IMR-90 (cell line): ENCODE results near the gene SPTLC3. TPM values are rescaled to one million over a fixed set of nuclear protein-coding genes. Genes with fewer than 3 reads are reported as not detected.

ENCODE experiments used
- ATAC-seq: fragments of 200-7000 bp; cut with Tn5 transposase; 2 replicates; pipeline ENCODE4 v1.9.1; 2020; ENCODE audit warnings: low read depth, mild to moderate bottlenecking, moderate library complexity
- BruUV-seq: library from RNA; stranded (reverse); fragments of 400-500 nt; replicated peaks from 2 replicates; lab custom pipeline; 2021; lab: Mats Ljungman, UMichigan
- CTCF ChIA-PET: fragments of 300-600 bp; formaldehyde crosslinking; extraction: SDS; loops from one replicate; lab custom pipeline; 2021; ENCODE audit warnings: antibody characterized with exemption; lab: Yijun Ruan, JAX
- POLR2A ChIA-PET: fragments of 300-600 bp; sonication (Branson Sonifier 250); formaldehyde crosslinking; loops from one replicate; lab custom pipeline; 2022; ENCODE audit warnings: antibody characterized with exemption; ENCODE audit not compliant: unreplicated experiment; lab: Charles Lee
- DNase-seq: peaks from one replicate; pipeline ENCODE4 v3.0.0; 2013
- H2AFZ ChIP-seq: replicated peaks from 2 replicates; pipeline ENCODE3; 2013; ENCODE audit warnings: low read length, mild to moderate bottlenecking; ENCODE audit not compliant: poor library complexity
- H2AK5ac ChIP-seq: 2 replicates; pipeline ENCODE4 v1.6.1; 2013; ENCODE audit warnings: low read depth, low read length, inconsistent platforms
- H2AK9ac ChIP-seq: replicated peaks from 2 replicates; pipeline ENCODE3; 2013; ENCODE audit warnings: mild to moderate bottlenecking, low read depth, low read length, moderate library complexity; ENCODE audit not compliant: poor library complexity
- H2BK120ac ChIP-seq: 2 replicates; pipeline ENCODE4 v1.6.1; 2013; ENCODE audit warnings: low read depth, low read length, inconsistent platforms
- H2BK15ac ChIP-seq: 3 replicates; pipeline ENCODE4 v1.6.1; 2013; ENCODE audit warnings: low read depth, low read length, inconsistent platforms
- H2BK20ac ChIP-seq: 2 replicates; pipeline ENCODE4 v1.6.1; 2013; ENCODE audit warnings: low read depth, mild to moderate bottlenecking, inconsistent platforms, low read length, moderate library complexity
- H2BK5ac ChIP-seq: 2 replicates; pipeline ENCODE4 v1.6.1; 2013; ENCODE audit warnings: mild to moderate bottlenecking, low read depth, low read length, inconsistent platforms; ENCODE audit not compliant: poor library complexity, severe bottlenecking
- H3K14ac ChIP-seq: replicated peaks from 2 replicates; pipeline ENCODE4 v1.6.1; 2013; ENCODE audit warnings: low read depth, low read length, inconsistent platforms
- H3K18ac ChIP-seq: 2 replicates; pipeline ENCODE4 v1.6.1; 2013; ENCODE audit warnings: low read depth, low read length, control low read depth
- H3K23ac ChIP-seq: 2 replicates; pipeline ENCODE4 v1.6.1; 2013; ENCODE audit warnings: low read depth, low read length, inconsistent platforms
- H3K27ac ChIP-seq: 2 replicates; pipeline ENCODE4 v1.5.1; 2013; ENCODE audit warnings: mild to moderate bottlenecking, control low read depth, low read length; ENCODE audit not compliant: insufficient read depth
- H3K27me3 ChIP-seq: 2 replicates; pipeline ENCODE4 v1.6.1; 2013; ENCODE audit warnings: low read length; ENCODE audit not compliant: control insufficient read depth, insufficient read depth
- H3K36me3 ChIP-seq: 2 replicates; pipeline ENCODE4 v1.6.1; 2013; ENCODE audit warnings: low read length, mixed read lengths; ENCODE audit not compliant: control insufficient read depth, insufficient read depth
- H3K4ac ChIP-seq: 2 replicates; pipeline ENCODE4 v1.6.1; 2013; ENCODE audit warnings: low read depth, low read length, inconsistent platforms
- H3K4me1 ChIP-seq: 2 replicates; pipeline ENCODE4 v1.6.1; 2013; ENCODE audit warnings: low read length, mixed read lengths; ENCODE audit not compliant: control insufficient read depth, insufficient read depth
- H3K4me2 ChIP-seq: 2 replicates; pipeline ENCODE4 v1.6.1; 2013; ENCODE audit warnings: low read depth, mild to moderate bottlenecking, control low read depth, low read length, moderate library complexity
- H3K4me3 ChIP-seq: 2 replicates; pipeline ENCODE4 v1.5.1; 2013; ENCODE audit warnings: low read depth, mild to moderate bottlenecking, control low read depth, low read length, moderate library complexity; ENCODE audit not compliant: insufficient read depth
- H3K56ac ChIP-seq: 2 replicates; pipeline ENCODE4 v1.6.1; 2013; ENCODE audit warnings: low read length, inconsistent platforms; ENCODE audit not compliant: insufficient read depth; ENCODE audit errors: extremely low read depth
- H3K79me1 ChIP-seq, 2 experiments: 2 replicates each; pipeline ENCODE4 v1.6.1; 2013; ENCODE audit warnings: low read length in 2 of 2, inconsistent platforms in 1 of 2, low read depth in 1 of 2
- H3K9ac ChIP-seq: 2 replicates; pipeline ENCODE4 v1.6.1; 2013; ENCODE audit warnings: low read depth, low read length, control low read depth
- H3K9me1 ChIP-seq: 2 replicates; pipeline ENCODE4 v1.6.1; 2013; ENCODE audit warnings: low read length, inconsistent platforms; ENCODE audit not compliant: insufficient read depth
- H3K9me3 ChIP-seq: 2 replicates; pipeline ENCODE4 v1.6.1; 2013; ENCODE audit warnings: low read length; ENCODE audit not compliant: control insufficient read depth, insufficient read depth
- H4K20me1 ChIP-seq: 2 replicates; pipeline ENCODE4 v1.6.1; 2013; ENCODE audit warnings: low read length, inconsistent platforms; ENCODE audit not compliant: insufficient read depth
- H4K5ac ChIP-seq: 2 replicates; pipeline ENCODE4 v1.6.1; 2013; ENCODE audit warnings: mild to moderate bottlenecking, low read depth, low read length, control low read depth
- H4K8ac ChIP-seq, 2 experiments: 2 replicates each; pipeline ENCODE4 v1.6.1; 2013; ENCODE audit warnings: low read depth in 2 of 2, low read length in 2 of 2, control low read depth in 1 of 2, inconsistent platforms in 1 of 2
- H4K91ac ChIP-seq: 2 replicates; pipeline ENCODE4 v1.6.1; 2013; ENCODE audit warnings: low read depth, low read length, inconsistent platforms; ENCODE audit not compliant: insufficient read depth
- CEBPB ChIP-seq: IDR thresholded peaks from 2 replicates; pipeline ENCODE4 v1.6.1; 2012; ENCODE audit warnings: low read depth, low read length, improper control_type of control experiment
- NFE2L2 ChIP-seq: fragments of 150-350 bp; IDR thresholded peaks from 2 replicates; pipeline ENCODE4 v1.6.1; 2016; ENCODE audit warnings: low read depth, mild to moderate bottlenecking, low read length
- WGBS, 2 experiments: methylation state at CpG; one replicate each; pipeline versions ENCODE4 v1.1.5 to v1.1.7; 2013; ENCODE audit warnings: missing lambda C conversion rate in 2 of 2; ENCODE audit not compliant: insufficient read length in 1 of 2; ENCODE audit errors: extremely low coverage in 2 of 2; 5-methylcytosine and 5-hydroxymethylcytosine counted together
- dilution Hi-C: fragments of 300-500 bp; cut with HindIII; formaldehyde crosslinking; loops from one replicate; pipeline ENCODE4 v1.14.3; 2018; ENCODE audit warnings: low sequenced_read_pairs; ENCODE audit not compliant: unreplicated experiment
- in situ Hi-C: fragments of 300-500 bp; cut with MboI; formaldehyde crosslinking; loops from 3 replicates; pipeline ENCODE4 v1.14.3; 2019; ENCODE audit warnings: low sequenced_read_pairs, inconsistent platforms, mixed read lengths
- intact Hi-C: fragments of 100-400 bp; cut with micrococcal nuclease; formaldehyde crosslinking; loops from 2 replicates; pipeline ENCODE4 v1.10.0; 2022
- polyA plus RNA-seq, 3 experiments: library from polyadenylated mRNA; depleted of rRNA; stranded (reverse); fragments of >200 nt; gene quantifications; 2 replicates each; pipeline ENCODE4 v1.2.3, GENCODE V29; 2012; ENCODE audit warnings: low replicate concordance in 1 of 3
- total RNA-seq: library from RNA; depleted of rRNA; stranded (reverse); fragments of >200 nt; gene quantifications from 2 replicates; pipeline ENCODE4 v1.2.3, GENCODE V29; 2012

SPTLC3 gene
- total and polyA plus RNA-seq, 2 of the 4 experiments (the other 2 are of a cell fraction): 0.44 to 1.6 TPM

GRCh38 chr20:13017883-13018535, 9.2 kb downstream of the SPTLC3 start:
- Histone ChIP-seq H3K9me3 (peaks cover 2% of the 10 kb centered on the region; the same call in 1 of the 2 replicates), H4K8ac (no peak overlapping the region), H3K79me1 (no peaks in the 10 kb centered on the region), H3K27ac (no peak overlapping the region), H3K36me3 (peaks cover 2% of the 10 kb centered on the region), H3K27me3 (no peaks in the 10 kb centered on the region; the same call in 1 of the 2 replicates), H3K23ac (no peak overlapping the region), H2BK120ac (no peak overlapping the region), H2AK9ac (no peak overlapping the region), H3K4me3 (no peak overlapping the region), H4K20me1 (no peaks in the 10 kb centered on the region), H3K14ac (no peak overlapping the region), H2AFZ (no peak overlapping the region), H2BK5ac (no peak overlapping the region), H4K91ac (no peak overlapping the region), H2BK20ac (no peak overlapping the region), H3K9me1 (no peaks in the 10 kb centered on the region), H3K18ac (no peak overlapping the region), H4K5ac (no peak overlapping the region), H3K9ac (no peak overlapping the region), H3K4me2 (no peak overlapping the region), H3K56ac (no peak overlapping the region), H3K4me1 (peaks cover 4% of the 10 kb centered on the region; the same call in 1 of the 2 replicates), H2AK5ac (no peak overlapping the region), H3K4ac (no peak overlapping the region), H2BK15ac (no peak overlapping the region)
- CTCF ChIA-PET: no interaction called here
- in situ Hi-C loops (no loop called here), dilution Hi-C loops (no loop called here), intact Hi-C loops (no loop called here)
- no TSS peak for BruUV-seq
- DNase-seq (no peak), ATAC-seq (no peak)
- no CpG with 5 or more reads among the region's 2 CpGs for WGBS, 2 experiments
- TF ChIP-seq CEBPB (peak; percentile 9; the same call in 1 of the 2 replicates), NFE2L2 (no peak)
- POLR2A ChIA-PET: no interaction called here
